DMS53 treated with DMSO at 0.1 percent for 48 hours (cell line): ENCODE measurements around the gene DKK3.

Source experiments
- DNase-seq: peaks from one replicate; lab custom pipeline; 2025; ENCODE audit not compliant: unreplicated experiment; lab: John Stamatoyannopoulos, UW

DKK3 gene

GRCh38 chr11:11946878-11947277 is 61.5 kb downstream of the DKK3 start:
- no peak for DNase-seq

GRCh38 chr11:11946180-11946579 is 62.2 kb downstream of the DKK3 start:
- DNase-seq: no peak

- DNase-seq: no peak
Observed at GRCh38 chr11:11944444-11944843, 64.0 kb downstream of the DKK3 start.

GRCh38 chr11:11942668-11943067 is 65.8 kb downstream of the DKK3 start:
- no peak for DNase-seq

GRCh38 chr11:11940551-11940950 is 67.9 kb downstream of the DKK3 start:
- no peak for DNase-seq

GRCh38 chr11:11937957-11938356 is 70.5 kb downstream of the DKK3 start:
- DNase-seq: peak; percentile 10

GRCh38 chr11:11937433-11937832 is 71.0 kb downstream of the DKK3 start:
- DNase-seq: no peak

- no peak for DNase-seq
Observed at GRCh38 chr11:11935536-11935935, 72.9 kb downstream of the DKK3 start.

GRCh38 chr11:11931461-11932055 is 76.9 kb downstream of the DKK3 start:
- DNase-seq: peak; percentile 42

GRCh38 chr11:11929920-11930319 is 78.5 kb downstream of the DKK3 start:
- no peak for DNase-seq

- no peak for DNase-seq
Observed at GRCh38 chr11:11923828-11924227, 84.6 kb downstream of the DKK3 start.

GRCh38 chr11:11916981-11917399 is 91.4 kb downstream of the DKK3 start:
- DNase-seq: no peak

GRCh38 chr11:11915625-11916024 is 92.8 kb downstream of the DKK3 start:
- no peak for DNase-seq

GRCh38 chr11:11913395-11913794 is 95.0 kb downstream of the DKK3 start:
- no peak for DNase-seq
